CD14-positive monocyte (primary cell): ENCODE results near the gene FAM3A. TPM values are rescaled to one million over a fixed set of nuclear protein-coding genes. Genes with fewer than 3 reads are reported as not detected.
"Not testable (repeated sequence)": the region's sequence is repeated elsewhere in the genome, so short reads cannot be mapped to it uniquely, and the experiment has no call there.

Source experiments
- DNase-seq, 3 donors: peaks; one replicate each; pipeline ENCODE4 v3.0.0-alpha.2; 2011 to 2022
- H2AFZ ChIP-seq: 2 replicates; pipeline ENCODE4 v1.6.0; 2012; ENCODE audit warnings: mild to moderate bottlenecking, low read depth, low read length, inconsistent platforms; ENCODE audit not compliant: insufficient read depth, poor library complexity, severe bottlenecking
- H3K27ac ChIP-seq, 2 donors: 1 replicate in 1 of 2; 2 replicates in 1 of 2; pipeline ENCODE4 v1.5.1; 2012 to 2013; ENCODE audit warnings: low read length in 2 of 2, control low read depth in 1 of 2, inconsistent platforms in 1 of 2, low read depth in 1 of 2, mild to moderate bottlenecking in 1 of 2
- H3K27me3 ChIP-seq, 2 donors: one replicate each; pipeline versions ENCODE4 v1.6.0 to v1.6.1; 2011 to 2013; ENCODE audit warnings: low read length in 2 of 2; ENCODE audit not compliant: control insufficient read depth in 2 of 2, insufficient read depth in 2 of 2
- H3K36me3 ChIP-seq, 2 donors: replicated peaks in 1 of 2; 1 replicate in 1 of 2; 2 replicates in 1 of 2; pipeline versions ENCODE4 v1.5.1 to v1.6.1; 2012 to 2013; ENCODE audit warnings: low read length in 2 of 2, control low read depth in 1 of 2, inconsistent platforms in 1 of 2, mild to moderate bottlenecking in 1 of 2; ENCODE audit not compliant: insufficient read depth in 2 of 2, control insufficient read depth in 1 of 2
- H3K4me1 ChIP-seq, 2 donors: 1 replicate in 1 of 2; 2 replicates in 1 of 2; pipeline versions ENCODE4 v1.5.1 to v1.6.1; 2012 to 2013; ENCODE audit warnings: low read length in 2 of 2, control low read depth in 1 of 2, inconsistent platforms in 1 of 2, mild to moderate bottlenecking in 1 of 2, moderate library complexity in 1 of 2; ENCODE audit not compliant: insufficient read depth in 2 of 2, control insufficient read depth in 1 of 2
- H3K4me2 ChIP-seq: replicated peaks from 2 replicates; pipeline ENCODE3; 2012; ENCODE audit warnings: low read length, moderate library complexity, mild to moderate bottlenecking; ENCODE audit not compliant: poor library complexity, severe bottlenecking; ENCODE audit errors: extremely low read depth
- H3K4me3 ChIP-seq, 3 experiments: fragments of 200-600 bp in 1 of 3; sonication (generic) in 1 of 3; replicated peaks in 1 of 3; 1 replicate in 2 of 3; 2 replicates in 1 of 3; pipeline ENCODE4 v1.5.1; 2011 to 2013; ENCODE audit warnings: low read length in 3 of 3, mild to moderate bottlenecking in 3 of 3, control low read depth in 2 of 3, low read depth in 2 of 3, inconsistent platforms in 1 of 3, moderate library complexity in 1 of 3
- H3K79me2 ChIP-seq: 2 replicates; pipeline ENCODE4 v1.6.0; 2012; ENCODE audit warnings: mild to moderate bottlenecking, control low read depth, inconsistent platforms, low read length, moderate library complexity; ENCODE audit not compliant: insufficient read depth
- H3K9ac ChIP-seq: 2 replicates; pipeline ENCODE4 v1.6.0; 2017; ENCODE audit warnings: low read length, mild to moderate bottlenecking; ENCODE audit not compliant: insufficient read depth, poor library complexity, severe bottlenecking
- H3K9me3 ChIP-seq, 2 donors: replicated peaks in 1 of 2; 1 replicate in 1 of 2; 2 replicates in 1 of 2; pipeline versions ENCODE4 v1.5.1 to v1.6.1; 2012 to 2013; ENCODE audit warnings: low read length in 2 of 2, control low read depth in 1 of 2; ENCODE audit not compliant: control insufficient read depth in 1 of 2, insufficient read depth in 1 of 2
- H4K20me1 ChIP-seq: 2 replicates; pipeline ENCODE4 v1.6.0; 2012; ENCODE audit warnings: mild to moderate bottlenecking, low read length, control low read depth, moderate library complexity; ENCODE audit not compliant: insufficient read depth
- H3K27ac Mint-ChIP-seq, 7 donors: one replicate each; pipeline ENCODE4 v1.8.0; 2020; ENCODE audit warnings: mild to moderate bottlenecking in 7 of 7, mixed read lengths in 7 of 7, moderate library complexity in 6 of 7, inconsistent platforms in 2 of 7
- H3K27me3 Mint-ChIP-seq, 3 donors: one replicate each; pipeline ENCODE4 v1.8.0; 2021 to 2022; ENCODE audit warnings: low read depth in 3 of 3, mild to moderate bottlenecking in 3 of 3, mixed read lengths in 3 of 3, moderate library complexity in 3 of 3, inconsistent platforms in 1 of 3
- H3K36me3 Mint-ChIP-seq, 2 donors: one replicate each; pipeline ENCODE4 v1.8.0; 2020; ENCODE audit warnings: mixed read lengths in 2 of 2, inconsistent platforms in 1 of 2, mild to moderate bottlenecking in 1 of 2
- H3K4me1 Mint-ChIP-seq: one replicate; pipeline ENCODE4 v1.8.0; 2020; ENCODE audit warnings: mild to moderate bottlenecking, mixed read lengths
- H3K4me3 Mint-ChIP-seq, 2 donors: one replicate each; pipeline ENCODE4 v1.8.0; 2020; ENCODE audit warnings: mild to moderate bottlenecking in 2 of 2, mixed read lengths in 2 of 2, moderate library complexity in 1 of 2
- H3K9me3 Mint-ChIP-seq, 7 donors: one replicate each; pipeline ENCODE4 v1.8.0; 2020 to 2022; ENCODE audit warnings: mixed read lengths in 7 of 7, mild to moderate bottlenecking in 6 of 7, moderate library complexity in 6 of 7, inconsistent platforms in 2 of 7
- WGBS: methylation state at CpG from one replicate; pipeline ENCODE4 v1.1.5; 2013; ENCODE audit warnings: missing lambda C conversion rate; ENCODE audit not compliant: insufficient coverage; 5-methylcytosine and 5-hydroxymethylcytosine counted together
- intact Hi-C, 2 donors: fragments of 100-400 bp; cut with micrococcal nuclease; formaldehyde crosslinking; loops; one replicate each; pipeline versions ENCODE4 v1.15.0 to v1.15.1; 2023
- polyA plus RNA-seq, 3 donors: library from polyadenylated mRNA; depleted of rRNA in 1 of 3; unstranded in 2 of 3; stranded (reverse) in 1 of 3; fragments of 300-500 nt in 2 of 3; fragments of >200 nt in 1 of 3; fragmentation: Illumina TruSeq in 2 of 3; gene quantifications; 1 replicate in 2 of 3; 2 replicates in 1 of 3; pipeline ENCODE4 v1.2.3, GENCODE V29; 2012 to 2021

Gene FAM3A
- polyA plus RNA-seq, 3 donors: 14.5 to 26.5 (median 16.3) TPM

DNA sequence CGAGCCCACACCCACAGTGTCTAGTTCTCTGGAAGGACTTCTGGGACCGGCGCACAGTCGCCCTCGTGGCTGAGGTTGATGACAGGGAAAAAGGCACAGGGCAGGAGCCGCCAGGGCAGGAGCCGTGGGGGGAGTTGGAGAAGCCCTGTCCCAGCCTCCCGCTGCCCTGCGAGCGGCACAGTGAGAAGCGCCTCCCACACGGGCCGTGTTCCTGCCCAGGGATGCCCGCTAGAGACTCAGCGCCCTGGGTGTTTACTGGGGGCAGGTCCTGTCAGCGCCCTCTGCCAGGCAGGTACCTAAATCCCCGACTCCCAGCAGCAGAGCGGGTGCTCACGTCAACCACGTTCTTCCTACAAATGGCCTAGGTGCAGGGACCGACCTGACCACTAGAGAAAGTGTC lies 42.9 kb upstream of the FAM3A start:
- H3K27me3 ChIP-seq, H3K9me3 Mint-ChIP-seq, H3K27ac ChIP-seq, H3K9me3 ChIP-seq, H3K4me1 ChIP-seq, H3K9ac ChIP-seq, intact Hi-C loops, H3K27me3 Mint-ChIP-seq, H2AFZ ChIP-seq, H3K4me1 Mint-ChIP-seq, H3K4me3 ChIP-seq, H3K4me2 ChIP-seq, H3K27ac Mint-ChIP-seq, DNase-seq, H3K4me3 Mint-ChIP-seq: not testable (repeated sequence)
- peaks cover 10 to 15% of the 10 kb centered on the region in 2 donors for H3K36me3 ChIP-seq
- peaks cover 11 to 17% of the 10 kb centered on the region in 2 donors for H3K36me3 Mint-ChIP-seq
- peaks cover 12% of the 10 kb centered on the region for H4K20me1 ChIP-seq
- peaks cover 13% of the 10 kb centered on the region for H3K79me2 ChIP-seq
- WGBS: no CpG with 5 or more reads among the region's 21 CpGs

DNA sequence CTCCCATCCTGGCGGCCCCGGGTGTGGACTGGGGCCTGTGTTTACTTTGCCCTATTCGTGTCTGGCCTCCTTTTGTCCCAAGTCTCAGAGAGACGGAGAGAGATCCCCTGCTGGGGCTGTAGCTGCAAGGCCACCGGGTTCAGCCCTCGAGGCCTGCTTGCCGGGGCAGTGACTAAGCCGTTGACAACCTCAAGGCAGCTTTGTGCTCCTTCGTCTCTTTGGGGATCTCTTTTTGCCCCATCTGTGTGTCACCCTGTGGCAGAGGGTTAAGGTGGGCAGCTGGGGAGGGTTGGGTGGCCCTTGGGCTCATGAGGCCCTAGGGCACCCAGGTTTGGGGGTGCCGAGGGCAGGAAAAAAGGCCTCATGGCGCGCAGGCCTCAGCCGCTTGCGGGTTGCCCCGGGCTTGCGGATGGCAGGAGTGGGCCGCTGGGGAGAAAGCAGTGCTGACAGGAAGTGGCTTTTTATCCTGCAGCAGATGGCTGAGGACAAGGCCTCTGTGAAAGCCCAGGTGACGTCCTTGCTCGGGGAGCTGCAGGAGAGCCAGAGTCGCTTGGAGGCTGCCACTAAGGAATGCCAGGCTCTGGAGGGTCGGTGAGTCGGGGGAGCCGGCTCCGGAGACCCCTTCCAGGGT lies 42.1 kb upstream of the FAM3A start:
- 90% methylated on average over 2 of the region's 24 CpGs for WGBS
- intact Hi-C loops: not testable (repeated sequence)
- peaks cover 13 to 24% of the 10 kb centered on the region in 2 donors for H3K36me3 Mint-ChIP-seq

DNA sequence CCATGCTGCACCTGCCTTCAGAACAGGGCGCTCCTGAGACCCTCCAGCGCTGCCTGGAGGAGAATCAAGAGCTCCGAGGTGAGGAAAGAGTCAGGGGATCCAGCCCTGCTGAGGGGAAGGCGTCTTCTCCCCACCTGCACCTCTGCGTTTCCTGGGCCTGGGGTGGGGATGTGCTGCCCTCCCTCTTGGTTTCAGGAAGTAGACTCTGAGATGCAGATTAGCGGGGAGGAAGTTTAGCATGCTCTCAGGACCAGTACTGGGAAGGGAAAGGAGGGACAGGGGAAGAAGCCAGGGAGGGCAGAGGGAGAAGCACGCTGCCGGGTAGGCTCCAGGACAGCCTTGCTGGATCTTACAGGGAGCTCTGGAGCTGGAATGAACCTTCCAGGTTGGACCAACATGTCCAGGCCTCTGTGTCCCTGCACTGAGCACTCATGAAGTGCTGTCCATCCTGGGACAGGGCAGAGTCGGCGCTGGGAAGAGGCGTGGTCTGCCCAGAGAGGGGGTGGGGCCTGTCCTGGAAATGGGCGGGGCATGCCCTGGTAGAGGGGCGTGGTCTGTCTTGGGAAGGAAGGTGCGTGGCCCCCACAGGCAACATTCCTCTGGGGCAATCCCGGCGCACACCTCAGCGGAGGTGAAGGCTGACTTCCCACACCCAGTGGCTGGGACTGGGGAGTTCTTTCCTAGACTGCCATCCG lies 36.2 kb upstream of the FAM3A start:
- H3K4me2 ChIP-seq, H3K9ac ChIP-seq, H3K27me3 Mint-ChIP-seq, H3K9me3 ChIP-seq, intact Hi-C loops, H3K4me3 ChIP-seq, H3K27me3 ChIP-seq, H2AFZ ChIP-seq: not testable (repeated sequence)
- H3K4me3 Mint-ChIP-seq: peak overlapping the region in 1 of 2 donors; percentile 42
- peak overlapping the region in 6 of 7 donors; percentile 58 to 89 (median 76) for H3K27ac Mint-ChIP-seq
- DNase-seq: peak in 2 of 3 donors; percentile 4 to 31
- WGBS: no CpG with 5 or more reads among the region's 18 CpGs
- H4K20me1 ChIP-seq: peaks cover 60% of the 10 kb centered on the region
- peaks cover 18 to 26% of the 10 kb centered on the region in 2 donors for H3K36me3 ChIP-seq
- H3K4me1 Mint-ChIP-seq: peaks cover 36% of the 10 kb centered on the region
- H3K36me3 Mint-ChIP-seq: peaks cover 26 to 28% of the 10 kb centered on the region in 2 donors
- peaks cover 26 to 31% of the 10 kb centered on the region in 2 donors for H3K4me1 ChIP-seq
- peak overlapping the region; percentile 38 to 62 for H3K27ac ChIP-seq
- H3K9me3 Mint-ChIP-seq: peaks cover 0 to 12% (median 11%) of the 10 kb centered on the region in 7 donors
- H3K79me2 ChIP-seq: peaks cover 63% of the 10 kb centered on the region

More for the DNA sequence above, 42.1 kb upstream of the FAM3A start:
- H3K9me3 ChIP-seq, H3K4me1 Mint-ChIP-seq, H3K9me3 Mint-ChIP-seq, H3K27ac ChIP-seq, DNase-seq, H3K4me1 ChIP-seq, H3K9ac ChIP-seq, H3K27ac Mint-ChIP-seq, H2AFZ ChIP-seq, H3K4me3 ChIP-seq, H3K27me3 ChIP-seq, H3K27me3 Mint-ChIP-seq, H3K4me3 Mint-ChIP-seq, H3K4me2 ChIP-seq: not testable (repeated sequence)
- Histone ChIP-seq H3K36me3 (peaks cover 17 to 22% of the 10 kb centered on the region in 2 donors), H3K79me2 (peaks cover 21% of the 10 kb centered on the region), H4K20me1 (peaks cover 19% of the 10 kb centered on the region)
